GM23338 (cell line): ENCODE data around the gene SCAPER. TPM values are rescaled to one million over a fixed set of nuclear protein-coding genes. Genes with fewer than 3 reads are reported as not detected.

Source experiments
- ATAC-seq: fragments of 200-7000 bp; cut with Tn5 transposase; 3 replicates; pipeline ENCODE4 v1.9.1; 2020
- DNase-seq: peaks from one replicate; pipeline ENCODE4 v3.0.0-alpha.2; 2015; ENCODE audit warnings: low spot score
- H2AFZ ChIP-seq: fragments of 200-600 bp; sonication (generic); 2 replicates; pipeline ENCODE4 v1.8.0; 2016; ENCODE audit warnings: antibody characterized with exemption, mild to moderate bottlenecking, moderate library complexity
- H3F3A ChIP-seq: fragments of 200-600 bp; sonication (generic); replicated peaks from 2 replicates; pipeline ENCODE4 v1.8.0; 2017; ENCODE audit warnings: antibody characterized with exemption, mixed run types, low read depth
- H3K27ac ChIP-seq: fragments of 200-600 bp; sonication (generic); 2 replicates; pipeline ENCODE4 v1.6.1; 2016; ENCODE audit warnings: low read depth
- H3K27me3 ChIP-seq: fragments of 200-600 bp; sonication (generic); 2 replicates; pipeline ENCODE4 v1.8.0; 2016; ENCODE audit warnings: mild to moderate bottlenecking, mixed run types, moderate library complexity; ENCODE audit not compliant: insufficient read depth
- H3K36me3 ChIP-seq: fragments of 200-600 bp; sonication (generic); 2 replicates; pipeline ENCODE4 v1.8.0; 2016; ENCODE audit warnings: mild to moderate bottlenecking; ENCODE audit not compliant: insufficient read depth
- H3K4me1 ChIP-seq: fragments of 200-600 bp; sonication (generic); 2 replicates; pipeline ENCODE4 v1.8.0; 2016; ENCODE audit warnings: mild to moderate bottlenecking, moderate library complexity; ENCODE audit not compliant: insufficient read depth
- H3K4me2 ChIP-seq: fragments of 200-600 bp; sonication (generic); 2 replicates; pipeline ENCODE4 v1.7.1; 2017; ENCODE audit warnings: mixed run types
- H3K4me3 ChIP-seq: fragments of 200-600 bp; sonication (generic); 2 replicates; pipeline ENCODE4 v1.6.1; 2016; ENCODE audit warnings: mixed run types
- H3K79me2 ChIP-seq: fragments of 200-600 bp; sonication (generic); replicated peaks from 2 replicates; pipeline ENCODE4 v1.8.0; 2017; ENCODE audit warnings: mild to moderate bottlenecking; ENCODE audit not compliant: insufficient read depth
- H3K9me2 ChIP-seq: fragments of 200-600 bp; sonication (generic); 2 replicates; pipeline ENCODE4 v1.8.0; 2017; ENCODE audit not compliant: insufficient read depth
- H4K20me1 ChIP-seq: fragments of 200-600 bp; sonication (generic); replicated peaks from 2 replicates; pipeline ENCODE4 v1.8.0; 2017; ENCODE audit warnings: mild to moderate bottlenecking; ENCODE audit not compliant: insufficient read depth
- H3K27ac Mint-ChIP-seq: 2 replicates; pipeline ENCODE4 v1.8.0; 2020; ENCODE audit warnings: inconsistent platforms, mild to moderate bottlenecking, moderate library complexity, mixed read lengths
- H3K27me3 Mint-ChIP-seq: 3 replicates; pipeline ENCODE4 v1.8.0; 2022; ENCODE audit warnings: low read depth, mild to moderate bottlenecking, moderate library complexity, mixed read lengths, inconsistent platforms; ENCODE audit not compliant: insufficient read depth, poor library complexity
- H3K36me3 Mint-ChIP-seq: 3 replicates; pipeline ENCODE4 v1.8.0; 2021; ENCODE audit warnings: low read depth, mild to moderate bottlenecking, inconsistent platforms, moderate library complexity, mixed read lengths
- H3K4me1 Mint-ChIP-seq: 3 replicates; pipeline ENCODE4 v1.8.0; 2020; ENCODE audit warnings: mild to moderate bottlenecking, inconsistent platforms, mixed read lengths
- H3K4me3 Mint-ChIP-seq: 3 replicates; pipeline ENCODE4 v1.8.0; 2021; ENCODE audit warnings: moderate library complexity, mild to moderate bottlenecking, inconsistent platforms, mixed read lengths
- H3K9me3 Mint-ChIP-seq: 3 replicates; pipeline ENCODE4 v1.8.0; 2020; ENCODE audit warnings: moderate library complexity, mild to moderate bottlenecking, inconsistent platforms, mixed read lengths
- EZH2 ChIP-seq: fragments of 200-600 bp; sonication (generic); IDR thresholded peaks from one replicate; pipeline ENCODE4 v1.8.0; 2017; ENCODE audit warnings: antibody characterized with exemption, mild to moderate bottlenecking, low read depth; ENCODE audit not compliant: unreplicated experiment
- JUNB ChIP-seq: IDR thresholded peaks from one replicate; pipeline ENCODE4 v1.6.1; 2016; ENCODE audit warnings: antibody characterized with exemption; ENCODE audit not compliant: unreplicated experiment
- NANOG ChIP-seq: IDR thresholded peaks from 2 replicates; pipeline ENCODE4 v1.6.1; 2016; ENCODE audit warnings: antibody characterized with exemption, borderline replicate concordance
- REST ChIP-seq: IDR thresholded peaks from one replicate; pipeline ENCODE4 v1.6.1; 2018; ENCODE audit warnings: antibody characterized with exemption; ENCODE audit not compliant: unreplicated experiment
- STAT1 ChIP-seq: IDR thresholded peaks from one replicate; pipeline ENCODE4 v1.6.1; 2016; ENCODE audit warnings: antibody characterized with exemption; ENCODE audit not compliant: unreplicated experiment
- ZNF462 ChIP-seq: fragments of 250-450 bp; sonication (Bioruptor Pico); IDR thresholded peaks from 2 replicates; pipeline ENCODE4 v1.5.0; 2020; ENCODE audit warnings: mild to moderate bottlenecking, moderate library complexity
- polyA plus RNA-seq: library from polyadenylated mRNA; unstranded; fragments of >200 nt; fragmentation: Nextera tagmentation; extraction: Ambion mirVana; gene quantifications from 2 replicates; pipeline ENCODE4 v1.2.1, GENCODE V29; 2016
- total RNA-seq: library from RNA; depleted of rRNA; stranded (reverse); fragments of >200 nt; shearing (Covaris generic); gene quantifications from 2 replicates; pipeline ENCODE4 v1.2.3, GENCODE V29; 2014

The SCAPER gene
- total and polyA plus RNA-seq, 2 experiments from 2014 or later, result 9.1 to 17.6 TPM

GRCh38 chr15:76668900-76669299, 236.2 kb downstream of the SCAPER start:
- Mint-ChIP-seq H3K27me3 (no peaks in the 10 kb centered on the region), H3K4me1 (peaks cover 5% of the 10 kb centered on the region; the same call in 1 of the 3 replicates), H3K4me3 (no peak overlapping the region), H3K36me3 (no peaks in the 10 kb centered on the region), H3K27ac (no peak overlapping the region), H3K9me3 (no peaks in the 10 kb centered on the region)
- ATAC-seq (no peak), DNase-seq (no peak)
- H3K4me1 ChIP-seq, result no peaks in the 10 kb centered on the region
- H3K4me3 ChIP-seq, result no peak overlapping the region
- H3F3A ChIP-seq, result no peaks in the 10 kb centered on the region
- no peaks in the 10 kb centered on the region for H3K36me3 ChIP-seq
- no peak overlapping the region for H2AFZ ChIP-seq
- no peaks in the 10 kb centered on the region for H3K9me2 ChIP-seq
- H3K4me2 ChIP-seq, result no peak overlapping the region
- H3K27me3 ChIP-seq, result no peaks in the 10 kb centered on the region
- H3K27ac ChIP-seq, result no peak overlapping the region
- no peaks in the 10 kb centered on the region for H4K20me1 ChIP-seq
- TF ChIP-seq JUNB (no peak), REST (no peak), EZH2 (no peak), NANOG (no peak), ZNF462 (CRISPR knock-in tag) (no peak), STAT1 (no peak)
- H3K79me2 ChIP-seq, result no peaks in the 10 kb centered on the region
